HepG2 (cell line): Measurements from ENCODE around the gene ANXA3. TPM values are rescaled to one million over a fixed set of nuclear protein-coding genes. Genes with fewer than 3 reads are reported as not detected.

Source experiments
- CC2D1A ChIP-seq: sonication (generic); formaldehyde crosslinking; IDR thresholded peaks from 2 replicates; pipeline ENCODE4 v1.8.1; 2023; ENCODE audit warnings: mild to moderate bottlenecking, missing genetic modification reagents
- EP300 ChIP-seq, 3 experiments: sonication (generic) in 1 of 3; formaldehyde crosslinking in 1 of 3; IDR thresholded peaks; 2 replicates each; pipeline versions ENCODE4 v1.5.1 to v1.6.1; 2011 to 2020; ENCODE audit warnings: low read depth in 2 of 3, low read length in 2 of 3, borderline replicate concordance in 1 of 3, improper control_type of control experiment in 1 of 3, mild to moderate bottlenecking in 1 of 3, missing genetic modification reagents in 1 of 3, moderate library complexity in 1 of 3
- ESRRA ChIP-seq: sonication (generic); formaldehyde crosslinking; IDR thresholded peaks from 2 replicates; pipeline ENCODE4 v1.5.1; 2020; ENCODE audit warnings: mild to moderate bottlenecking, low read depth, missing genetic modification reagents
- KDM2A ChIP-seq: sonication (generic); formaldehyde crosslinking; IDR thresholded peaks from 2 replicates; pipeline ENCODE4 v1.4.0; 2020; ENCODE audit warnings: low read depth, missing genetic modification reagents, borderline replicate concordance
- MED8 ChIP-seq: sonication (generic); formaldehyde crosslinking; IDR thresholded peaks from 2 replicates; pipeline ENCODE4 v1.8.1; 2023; ENCODE audit warnings: mild to moderate bottlenecking, missing genetic modification reagents; ENCODE audit not compliant: insufficient replicate concordance
- MTA1 ChIP-seq: sonication (generic); formaldehyde crosslinking; IDR thresholded peaks from 2 replicates; pipeline ENCODE4 v1.4.0; 2020; ENCODE audit warnings: missing genetic modification reagents, mild to moderate bottlenecking, borderline replicate concordance
- NCOA5 ChIP-seq: sonication (generic); formaldehyde crosslinking; IDR thresholded peaks from 2 replicates; pipeline ENCODE4 v1.4.0; 2020; ENCODE audit warnings: missing genetic modification reagents
- PHF8 ChIP-seq: sonication (generic); formaldehyde crosslinking; IDR thresholded peaks from 2 replicates; pipeline ENCODE4 v1.5.0; 2020; ENCODE audit warnings: missing genetic modification reagents
- POLR2AphosphoS2 ChIP-seq: IDR thresholded peaks from 2 replicates; pipeline ENCODE4 v1.6.1; 2011; ENCODE audit warnings: low read depth, low read length, improper control_type of control experiment
- RBFOX2 ChIP-seq: fragments of 200-400 bp; formaldehyde crosslinking; IDR thresholded peaks from 2 replicates; pipeline ENCODE4 v1.6.1; 2017; ENCODE audit warnings: low read depth, mild to moderate bottlenecking, low read length
- SNAI1 ChIP-seq: sonication (generic); formaldehyde crosslinking; IDR thresholded peaks from 2 replicates; pipeline ENCODE4 v1.5.0; 2020; ENCODE audit warnings: mild to moderate bottlenecking, missing genetic modification reagents, borderline replicate concordance
- SOX5 ChIP-seq: IDR thresholded peaks from 2 replicates; pipeline ENCODE4 v1.6.1; 2016; ENCODE audit warnings: borderline replicate concordance
- SP4 ChIP-seq: sonication (generic); formaldehyde crosslinking; IDR thresholded peaks from 2 replicates; pipeline ENCODE4 v1.8.1; 2023; ENCODE audit warnings: mild to moderate bottlenecking, missing genetic modification reagents
- TMF1 ChIP-seq: sonication (generic); formaldehyde crosslinking; IDR thresholded peaks from 2 replicates; pipeline ENCODE4 v1.8.1; 2022; ENCODE audit warnings: low read depth, missing genetic modification reagents
- ZNF101 ChIP-seq: sonication (generic); formaldehyde crosslinking; IDR thresholded peaks from 2 replicates; pipeline ENCODE4 v1.4.0; 2020; ENCODE audit warnings: mild to moderate bottlenecking, low read depth, missing genetic modification reagents, borderline replicate concordance
- ZNF263 ChIP-seq: sonication (generic); formaldehyde crosslinking; IDR thresholded peaks from 2 replicates; pipeline ENCODE4 v1.4.0; 2020; ENCODE audit warnings: missing genetic modification reagents
- ZNF354B ChIP-seq: sonication (generic); formaldehyde crosslinking; IDR thresholded peaks from 2 replicates; pipeline ENCODE4 v1.8.0; 2022; ENCODE audit warnings: mild to moderate bottlenecking, missing genetic modification reagents
- ZNF451 ChIP-seq: sonication (generic); formaldehyde crosslinking; IDR thresholded peaks from 2 replicates; pipeline ENCODE4 v1.5.0; 2020; ENCODE audit warnings: mild to moderate bottlenecking, missing genetic modification reagents
- ZNF891 ChIP-seq: sonication (generic); formaldehyde crosslinking; IDR thresholded peaks from 2 replicates; pipeline ENCODE4 v1.5.0; 2020; ENCODE audit warnings: mild to moderate bottlenecking, missing genetic modification reagents
- ZSCAN21 ChIP-seq: sonication (generic); formaldehyde crosslinking; IDR thresholded peaks from 2 replicates; pipeline ENCODE4 v1.8.0; 2022; ENCODE audit warnings: mild to moderate bottlenecking, missing genetic modification reagents, moderate library complexity, borderline replicate concordance
- polyA plus RNA-seq, 8 experiments: library from polyadenylated mRNA; depleted of rRNA in 3 of 8; stranded (reverse) in 7 of 8; unstranded in 1 of 8; fragments of >200 nt; fragmentation: Illumina TruSeq in 4 of 8; extraction: Trizol in 4 of 8; gene quantifications; 2 replicates each; pipeline versions ENCODE4 v1.2.1 to v1.2.3, GENCODE V29; 2011 to 2016; ENCODE audit warnings: low read depth in 4 of 8, missing spikeins in 1 of 8, mixed read lengths in 1 of 8; ENCODE audit not compliant: insufficient read depth in 1 of 8
- total RNA-seq, 5 experiments: library from RNA; depleted of rRNA; stranded (reverse); fragments of >200 nt; fragmentation: Illumina TruSeq; extraction: Trizol; gene quantifications; 2 replicates each; pipeline ENCODE4 v1.2.3, GENCODE V29; 2016; ENCODE audit warnings: low read depth in 1 of 5
- TF ChIP-seq, protein P1 (sequence below): sonication (generic); formaldehyde crosslinking; IDR thresholded peaks from 2 replicates; pipeline ENCODE4 v1.5.1; 2020; ENCODE audit warnings: mild to moderate bottlenecking, missing genetic modification reagents, moderate library complexity
- TF ChIP-seq, protein P2 (sequence below): sonication (generic); formaldehyde crosslinking; conservative IDR thresholded peaks from 2 replicates; pipeline ENCODE4 v1.8.0; 2022; ENCODE audit warnings: mild to moderate bottlenecking, moderate library complexity, missing genetic modification reagents

Gene ANXA3
- total and polyA plus RNA-seq, 2 of the 13 experiments (the other 11 are each of a cell fraction or from before 2014, with no cell fraction given), result 6.5 to 6.9 TPM

DNA sequence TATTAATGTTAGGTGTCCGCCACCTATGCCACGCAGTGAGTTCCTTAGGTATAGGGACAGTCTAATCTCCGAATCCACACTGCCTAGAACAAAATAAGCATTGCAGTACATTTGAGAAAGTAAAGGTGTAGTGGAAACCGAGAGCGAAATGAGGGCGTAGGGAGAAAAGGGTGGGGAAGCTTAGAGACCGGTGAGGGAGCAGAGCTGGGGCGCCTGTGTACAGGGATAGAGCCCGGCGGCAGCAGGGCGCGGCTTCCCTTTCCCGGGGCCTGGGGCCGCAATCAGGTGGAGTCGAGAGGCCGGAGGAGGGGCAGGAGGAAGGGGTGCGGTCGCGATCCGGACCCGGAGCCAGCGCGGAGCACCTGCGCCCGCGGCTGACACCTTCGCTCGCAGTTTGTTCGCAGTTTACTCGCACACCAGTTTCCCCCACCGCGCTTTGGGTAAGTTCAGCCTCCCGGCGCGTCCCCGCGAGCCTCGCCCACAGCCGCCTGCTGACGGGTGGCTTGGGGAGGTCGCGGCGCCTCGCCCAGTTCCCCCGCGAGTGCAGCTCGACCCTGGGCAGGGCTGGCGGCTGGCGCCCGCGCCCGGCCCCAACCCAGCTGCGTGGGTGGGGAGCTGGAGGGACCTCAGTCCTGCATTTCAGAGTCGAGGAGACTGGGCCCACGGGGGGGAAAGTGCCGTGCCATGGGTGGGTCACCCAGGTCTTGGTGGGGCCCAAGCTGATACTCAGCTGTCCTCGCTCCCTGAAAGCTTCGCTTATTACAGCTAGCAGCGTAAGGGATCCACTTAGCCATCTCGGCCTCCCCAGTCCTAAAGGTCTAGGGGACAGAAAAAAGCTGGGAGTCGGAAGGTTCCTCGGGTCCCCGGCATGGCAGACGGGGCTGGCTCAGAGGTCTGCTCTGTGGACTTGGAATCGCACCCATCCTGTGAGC, at the start of gene ANXA3 (continued):
- TF ChIP-seq, protein P1, sequence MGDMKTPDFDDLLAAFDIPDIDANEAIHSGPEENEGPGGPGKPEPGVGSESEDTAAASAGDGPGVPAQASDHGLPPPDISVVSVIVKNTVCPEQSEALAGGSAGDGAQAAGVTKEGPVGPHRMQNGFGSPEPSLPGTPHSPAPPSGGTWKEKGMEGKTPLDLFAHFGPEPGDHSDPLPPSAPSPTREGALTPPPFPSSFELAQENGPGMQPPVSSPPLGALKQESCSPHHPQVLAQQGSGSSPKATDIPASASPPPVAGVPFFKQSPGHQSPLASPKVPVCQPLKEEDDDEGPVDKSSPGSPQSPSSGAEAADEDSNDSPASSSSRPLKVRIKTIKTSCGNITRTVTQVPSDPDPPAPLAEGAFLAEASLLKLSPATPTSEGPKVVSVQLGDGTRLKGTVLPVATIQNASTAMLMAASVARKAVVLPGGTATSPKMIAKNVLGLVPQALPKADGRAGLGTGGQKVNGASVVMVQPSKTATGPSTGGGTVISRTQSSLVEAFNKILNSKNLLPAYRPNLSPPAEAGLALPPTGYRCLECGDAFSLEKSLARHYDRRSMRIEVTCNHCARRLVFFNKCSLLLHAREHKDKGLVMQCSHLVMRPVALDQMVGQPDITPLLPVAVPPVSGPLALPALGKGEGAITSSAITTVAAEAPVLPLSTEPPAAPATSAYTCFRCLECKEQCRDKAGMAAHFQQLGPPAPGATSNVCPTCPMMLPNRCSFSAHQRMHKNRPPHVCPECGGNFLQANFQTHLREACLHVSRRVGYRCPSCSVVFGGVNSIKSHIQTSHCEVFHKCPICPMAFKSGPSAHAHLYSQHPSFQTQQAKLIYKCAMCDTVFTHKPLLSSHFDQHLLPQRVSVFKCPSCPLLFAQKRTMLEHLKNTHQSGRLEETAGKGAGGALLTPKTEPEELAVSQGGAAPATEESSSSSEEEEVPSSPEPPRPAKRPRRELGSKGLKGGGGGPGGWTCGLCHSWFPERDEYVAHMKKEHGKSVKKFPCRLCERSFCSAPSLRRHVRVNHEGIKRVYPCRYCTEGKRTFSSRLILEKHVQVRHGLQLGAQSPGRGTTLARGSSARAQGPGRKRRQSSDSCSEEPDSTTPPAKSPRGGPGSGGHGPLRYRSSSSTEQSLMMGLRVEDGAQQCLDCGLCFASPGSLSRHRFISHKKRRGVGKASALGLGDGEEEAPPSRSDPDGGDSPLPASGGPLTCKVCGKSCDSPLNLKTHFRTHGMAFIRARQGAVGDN (CRISPR knock-in tag), result peak; percentile 77
- TF ChIP-seq ESRRA (CRISPR knock-in tag) (0 out of 2 replicates have a peak, but pooled peaks have one; percentile 20), PHF8 (peak; percentile 37; the same call in 1 of the 2 replicates), ZNF101 (CRISPR knock-in tag) (no peak), EP300 (IDR thresholded peaks at IDR 0.05; ENCODE audit: low read depth in 2 of 2, low read length in 2 of 2) (no peak), EP300 (CRISPR knock-in tag; IDR thresholded peaks at IDR 0.05; ENCODE audit: borderline replicate concordance) (0 out of 2 replicates have a peak, but pooled peaks have one; percentile 11), ZNF263 (peak; percentile 38; the same call in 1 of the 2 replicates), ZSCAN21 (CRISPR knock-in tag) (no peak), MED8 (CRISPR knock-in tag) (no peak), ZNF354B (CRISPR knock-in tag) (0 out of 2 replicates have a peak, but pooled peaks have one; percentile 61), MTA1 (CRISPR knock-in tag) (peak; percentile 46; the same call in 1 of the 2 replicates), POLR2AphosphoS2 (no peak), KDM2A (CRISPR knock-in tag) (peak; percentile 47; the same call in 1 of the 2 replicates), SOX5 (no peak), ZNF891 (CRISPR knock-in tag) (0 out of 2 replicates have a peak, but pooled peaks have one; percentile 69), RBFOX2 (peak; percentile 40), TMF1 (CRISPR knock-in tag) (0 out of 2 replicates have a peak, but pooled peaks have one; percentile 27), SNAI1 (CRISPR knock-in tag) (no peak), NCOA5 (CRISPR knock-in tag) (no peak), ZNF451 (CRISPR knock-in tag) (peak; percentile 49; the same call in 1 of the 2 replicates), CC2D1A (no peak), SP4 (peak; percentile 30; the same call in 1 of the 2 replicates)
- TF ChIP-seq, protein P2, sequence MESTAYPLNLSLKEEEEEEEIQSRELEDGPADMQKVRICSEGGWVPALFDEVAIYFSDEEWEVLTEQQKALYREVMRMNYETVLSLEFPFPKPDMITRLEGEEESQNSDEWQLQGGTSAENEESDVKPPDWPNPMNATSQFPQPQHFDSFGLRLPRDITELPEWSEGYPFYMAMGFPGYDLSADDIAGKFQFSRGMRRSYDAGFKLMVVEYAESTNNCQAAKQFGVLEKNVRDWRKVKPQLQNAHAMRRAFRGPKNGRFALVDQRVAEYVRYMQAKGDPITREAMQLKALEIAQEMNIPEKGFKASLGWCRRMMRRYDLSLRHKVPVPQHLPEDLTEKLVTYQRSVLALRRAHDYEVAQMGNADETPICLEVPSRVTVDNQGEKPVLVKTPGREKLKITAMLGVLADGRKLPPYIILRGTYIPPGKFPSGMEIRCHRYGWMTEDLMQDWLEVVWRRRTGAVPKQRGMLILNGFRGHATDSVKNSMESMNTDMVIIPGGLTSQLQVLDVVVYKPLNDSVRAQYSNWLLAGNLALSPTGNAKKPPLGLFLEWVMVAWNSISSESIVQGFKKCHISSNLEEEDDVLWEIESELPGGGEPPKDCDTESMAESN (CRISPR knock-in tag), result peak; percentile 53; the same call in 1 of the 2 replicates
